SK-N-SH (cell line): ENCODE data around the gene DUSP10.

ENCODE experiments used
- EP300 ChIP-seq, 2 experiments: IDR thresholded peaks; 2 replicates each; pipeline versions ENCODE4 v1.4.0 to v1.6.1; 2012; ENCODE audit warnings: borderline replicate concordance in 1 of 2, low read depth in 1 of 2, low read length in 1 of 2
- EZH2phosphoT487 ChIP-seq: fragments of 200-600 bp; sonication (generic); IDR thresholded peaks from 2 replicates; pipeline ENCODE4 v1.6.1; 2017; ENCODE audit warnings: low read depth, mixed run types, mild to moderate bottlenecking, antibody characterized with exemption, moderate library complexity, borderline replicate concordance
- FOSL2 ChIP-seq: IDR thresholded peaks from 2 replicates; pipeline ENCODE4 v1.4.0; 2012; ENCODE audit warnings: low read depth, mild to moderate bottlenecking, moderate library complexity, borderline replicate concordance
- RCOR1 ChIP-seq: fragments of 150-350 bp; IDR thresholded peaks from 2 replicates; pipeline ENCODE4 v1.6.1; 2017; ENCODE audit warnings: antibody characterized with exemption, low read length
- SMC3 ChIP-seq: IDR thresholded peaks from 2 replicates; pipeline ENCODE4 v1.6.1; 2012; ENCODE audit warnings: low read depth, low read length, improper control_type of control experiment
- TCF12 ChIP-seq: IDR thresholded peaks from 2 replicates; pipeline ENCODE4 v1.4.0; 2012
- YY1 ChIP-seq: IDR thresholded peaks from 2 replicates; pipeline ENCODE4 v1.4.0; 2012; ENCODE audit warnings: low read depth, mild to moderate bottlenecking
- TF ChIP-seq, protein P1 (sequence below): fragments of 200-600 bp; sonication (generic); IDR thresholded peaks from 2 replicates; pipeline ENCODE4 v1.6.1; 2017; ENCODE audit warnings: antibody characterized with exemption, mild to moderate bottlenecking, moderate library complexity
- TF ChIP-seq, protein P2 (sequence below): IDR thresholded peaks from 2 replicates; pipeline ENCODE4; 2012
- TF ChIP-seq, protein P3 (sequence below): fragments of 150-350 bp; IDR thresholded peaks from 2 replicates; pipeline ENCODE4 v1.6.1; 2017; ENCODE audit warnings: antibody characterized with exemption, low read length, low read depth, borderline replicate concordance

DNA sequence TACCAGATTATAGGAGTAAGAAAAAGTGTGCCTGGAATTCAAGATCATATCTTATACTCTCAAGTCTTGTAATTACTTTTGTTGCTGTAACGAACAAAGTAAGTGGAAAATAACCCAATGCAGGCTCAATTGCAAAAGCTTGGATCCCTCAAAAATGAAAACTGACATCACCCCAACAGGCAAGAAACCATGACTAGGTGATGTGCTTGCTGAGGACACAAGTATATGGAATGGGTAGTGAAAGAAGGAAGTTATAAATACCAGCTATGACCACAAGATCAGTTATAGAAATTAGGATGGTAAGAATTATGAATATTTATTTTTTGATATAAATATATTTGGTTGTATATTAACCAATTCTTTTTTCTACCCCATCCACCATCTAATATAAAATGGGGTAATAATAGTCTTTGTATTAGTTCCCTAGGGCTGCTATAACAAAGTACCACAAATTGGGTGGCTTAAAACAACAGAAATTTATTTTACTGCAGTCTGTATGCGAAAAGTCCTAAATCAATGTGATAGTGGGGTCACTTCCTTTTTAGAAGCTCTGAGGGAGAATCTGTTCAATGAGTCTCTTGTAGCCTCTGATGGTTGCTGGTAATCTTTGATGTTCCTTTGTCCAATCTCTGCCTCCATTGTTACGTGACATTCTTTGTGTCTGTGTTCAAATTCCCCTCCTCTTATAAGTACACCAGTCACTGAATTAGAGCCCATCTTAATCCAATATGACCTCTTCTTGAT, 45.0 kb downstream of the DUSP10 start:
- TF ChIP-seq, protein P1, sequence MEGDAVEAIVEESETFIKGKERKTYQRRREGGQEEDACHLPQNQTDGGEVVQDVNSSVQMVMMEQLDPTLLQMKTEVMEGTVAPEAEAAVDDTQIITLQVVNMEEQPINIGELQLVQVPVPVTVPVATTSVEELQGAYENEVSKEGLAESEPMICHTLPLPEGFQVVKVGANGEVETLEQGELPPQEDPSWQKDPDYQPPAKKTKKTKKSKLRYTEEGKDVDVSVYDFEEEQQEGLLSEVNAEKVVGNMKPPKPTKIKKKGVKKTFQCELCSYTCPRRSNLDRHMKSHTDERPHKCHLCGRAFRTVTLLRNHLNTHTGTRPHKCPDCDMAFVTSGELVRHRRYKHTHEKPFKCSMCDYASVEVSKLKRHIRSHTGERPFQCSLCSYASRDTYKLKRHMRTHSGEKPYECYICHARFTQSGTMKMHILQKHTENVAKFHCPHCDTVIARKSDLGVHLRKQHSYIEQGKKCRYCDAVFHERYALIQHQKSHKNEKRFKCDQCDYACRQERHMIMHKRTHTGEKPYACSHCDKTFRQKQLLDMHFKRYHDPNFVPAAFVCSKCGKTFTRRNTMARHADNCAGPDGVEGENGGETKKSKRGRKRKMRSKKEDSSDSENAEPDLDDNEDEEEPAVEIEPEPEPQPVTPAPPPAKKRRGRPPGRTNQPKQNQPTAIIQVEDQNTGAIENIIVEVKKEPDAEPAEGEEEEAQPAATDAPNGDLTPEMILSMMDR, result no peak
- no peak for TF ChIP-seq SMC3
- TF ChIP-seq, protein P2, sequence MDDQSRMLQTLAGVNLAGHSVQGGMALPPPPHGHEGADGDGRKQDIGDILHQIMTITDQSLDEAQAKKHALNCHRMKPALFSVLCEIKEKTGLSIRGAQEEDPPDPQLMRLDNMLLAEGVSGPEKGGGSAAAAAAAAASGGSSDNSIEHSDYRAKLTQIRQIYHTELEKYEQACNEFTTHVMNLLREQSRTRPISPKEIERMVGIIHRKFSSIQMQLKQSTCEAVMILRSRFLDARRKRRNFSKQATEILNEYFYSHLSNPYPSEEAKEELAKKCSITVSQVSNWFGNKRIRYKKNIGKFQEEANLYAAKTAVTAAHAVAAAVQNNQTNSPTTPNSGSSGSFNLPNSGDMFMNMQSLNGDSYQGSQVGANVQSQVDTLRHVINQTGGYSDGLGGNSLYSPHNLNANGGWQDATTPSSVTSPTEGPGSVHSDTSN, result no peak
- TF ChIP-seq RCOR1, result no peak
- no peak for TF ChIP-seq FOSL2
- TF ChIP-seq YY1, result no peak
- TF ChIP-seq, protein P3, sequence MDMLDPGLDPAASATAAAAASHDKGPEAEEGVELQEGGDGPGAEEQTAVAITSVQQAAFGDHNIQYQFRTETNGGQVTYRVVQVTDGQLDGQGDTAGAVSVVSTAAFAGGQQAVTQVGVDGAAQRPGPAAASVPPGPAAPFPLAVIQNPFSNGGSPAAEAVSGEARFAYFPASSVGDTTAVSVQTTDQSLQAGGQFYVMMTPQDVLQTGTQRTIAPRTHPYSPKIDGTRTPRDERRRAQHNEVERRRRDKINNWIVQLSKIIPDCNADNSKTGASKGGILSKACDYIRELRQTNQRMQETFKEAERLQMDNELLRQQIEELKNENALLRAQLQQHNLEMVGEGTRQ, result no peak
- TF ChIP-seq EZH2phosphoT487, result no peak
- TF ChIP-seq TCF12, result no peak
- no peak for TF ChIP-seq EP300 (IDR thresholded peaks at IDR 0.05; ENCODE audit: borderline replicate concordance in 1 of 2, low read depth in 1 of 2, low read length in 1 of 2)
